GM11168 (cell line): ENCODE data around the gene CCR3.

Source experiments
- in situ Hi-C: fragments of 300-500 bp; cut with MboI; formaldehyde crosslinking; loops from one replicate; pipeline ENCODE4 v1.12.0; 2022; ENCODE audit warnings: low sequenced_read_pairs; ENCODE audit not compliant: unreplicated experiment

Gene CCR3

GRCh38 chr3:46266598-46266997 is 24.3 kb downstream of the CCR3 start:
- in situ Hi-C loops: no loop called here

GRCh38 chr3:46269556-46269955 is 27.3 kb downstream of the CCR3 start:
- in situ Hi-C loops: no loop called here

GRCh38 chr3:46270474-46270873 is 28.2 kb downstream of the CCR3 start:
- in situ Hi-C loops: no loop called here

GRCh38 chr3:46271209-46271745 is 29.0 kb downstream of the CCR3 start:
- in situ Hi-C loops: no loop called here

GRCh38 chr3:46272028-46272451 is 29.8 kb downstream of the CCR3 start:
- in situ Hi-C loops: no loop called here

GRCh38 chr3:46276497-46277099 is 34.3 kb downstream of the CCR3 start:
- in situ Hi-C loops: no loop called here

GRCh38 chr3:46277476-46277875 is 35.2 kb downstream of the CCR3 start:
- in situ Hi-C loops: no loop called here

- in situ Hi-C loops: no loop called here
Measured at GRCh38 chr3:46278816-46279672, 36.8 kb downstream of the CCR3 start.

- in situ Hi-C loops: loop anchor here (10.0 kb wide), 1 partner anchor 185 kb away; no protein-coding TSS in a partner anchor
Measured at GRCh38 chr3:46280105-46280797, 38.0 kb downstream of the CCR3 start.

- in situ Hi-C loops: loop anchor here (10.0 kb wide), 1 partner anchor 187 kb away; no protein-coding TSS in a partner anchor
Measured at GRCh38 chr3:46281551-46281950, 39.3 kb downstream of the CCR3 start.

- in situ Hi-C loops: loop anchor here (10.0 kb wide), 1 partner anchor 187 kb away; no protein-coding TSS in a partner anchor
Measured at GRCh38 chr3:46282041-46282440, 39.8 kb downstream of the CCR3 start.

- in situ Hi-C loops: loop anchor here (10.0 kb wide), 1 partner anchor 188 kb away; no protein-coding TSS in a partner anchor
Measured at GRCh38 chr3:46282696-46283095, 40.4 kb downstream of the CCR3 start.

GRCh38 chr3:46283881-46284450 is 41.7 kb downstream of the CCR3 start:
- in situ Hi-C loops: loop anchor here (10.0 kb wide), 1 partner anchor 189 kb away; no protein-coding TSS in a partner anchor

GRCh38 chr3:46284981-46285683 is 42.9 kb downstream of the CCR3 start:
- in situ Hi-C loops: loop anchor here (10.0 kb wide), 1 partner anchor 190 kb away; no protein-coding TSS in a partner anchor

GRCh38 chr3:46285931-46286619 is 43.8 kb downstream of the CCR3 start:
- in situ Hi-C loops: loop anchor here (10.0 kb wide), 1 partner anchor 191 kb away; no protein-coding TSS in a partner anchor

- in situ Hi-C loops: loop anchor here (10.0 kb wide), 1 partner anchor 192 kb away; no protein-coding TSS in a partner anchor
Measured at GRCh38 chr3:46286947-46287565, 44.8 kb downstream of the CCR3 start.

GRCh38 chr3:46289551-46289950 is 47.3 kb downstream of the CCR3 start:
- in situ Hi-C loops: loop anchor here (10.0 kb wide), 1 partner anchor 195 kb away; no protein-coding TSS in a partner anchor

- in situ Hi-C loops: loop anchor here (10.0 kb wide), 1 partner anchor 195 kb away; no protein-coding TSS in a partner anchor
Measured at GRCh38 chr3:46289966-46290365, 47.7 kb downstream of the CCR3 start.
